ENCODE measurements around the gene MISP. TPM values are rescaled to one million over a fixed set of nuclear protein-coding genes. Genes with fewer than 3 reads are reported as not detected.
A peak's percentile ranks its signal among the peaks of the same experiment; 100 is the strongest.

Gene MISP
- total and polyA plus RNA-seq, 2 of the 8 experiments (the other 6 are each of a cell fraction or from before 2014, with no cell fraction given), result 0.43 to 0.45 TPM

- TF ChIP-seq NRF1 (IDR thresholded peaks at IDR 0.05; ENCODE audit: low read depth, low read length) (peak; percentile 77), POLR2AphosphoS5 (IDR thresholded peaks at IDR 0.05; ENCODE audit: low read depth, low read length) (peak; percentile 49; the same call in 1 of the 2 replicates)
Observed at GRCh38 chr19:797528-798414, 46.9 kb downstream of the MISP start (continued).
